HCT116 (cell line): ENCODE measurements around the gene DNAJB8. TPM values are rescaled to one million over a fixed set of nuclear protein-coding genes. Genes with fewer than 3 reads are reported as not detected.

Source experiments
- ATAC-seq: fragments of 200-7000 bp; cut with Tn5 transposase; 2 replicates; pipeline ENCODE4 v1.9.1; 2020; ENCODE audit warnings: mild to moderate bottlenecking, moderate library complexity
- BruUV-seq: library from RNA; stranded (reverse); fragments of 400-500 nt; replicated peaks from 2 replicates; lab custom pipeline; 2021; lab: Mats Ljungman, UMichigan
- CTCF ChIA-PET: fragments of 300-600 bp; sonication (Branson Sonifier 250); formaldehyde crosslinking; loops from one replicate; lab custom pipeline; 2021; ENCODE audit warnings: antibody characterized with exemption; lab: Charles Lee
- POLR2A ChIA-PET: fragments of 300-600, 350-600 bp; sonication (Branson Sonifier 250); formaldehyde crosslinking; loops from one replicate; lab custom pipeline; 2021; ENCODE audit warnings: antibody characterized with exemption; lab: Charles Lee
- RAD21 ChIA-PET, 2 experiments: fragments of 300-600 bp; sonication (Branson Sonifier 250); formaldehyde crosslinking; loops; one replicate each; lab custom pipeline; 2023; ENCODE audit warnings: low total read pairs in 2 of 2; ENCODE audit not compliant: uncharacterized antibody in 2 of 2, unreplicated experiment in 2 of 2, low non-redundant PET in 1 of 2; lab: Charles Lee
- DNase-seq: peaks from one replicate; pipeline ENCODE4 v3.0.0-alpha.2; 2010; ENCODE audit warnings: low read depth, low spot score
- H2AFZ ChIP-seq: fragments of 200-600 bp; shearing (Covaris generic), sonication (generic); 2 replicates; pipeline ENCODE4 v1.6.1; 2017; ENCODE audit warnings: low read depth, mixed run types, mixed read lengths, antibody characterized with exemption, low read length; ENCODE audit not compliant: poor library complexity, severe bottlenecking
- H3K27ac ChIP-seq: 2 replicates; pipeline ENCODE4 v1.5.1; 2012; ENCODE audit warnings: low read depth, low read length
- H3K27me3 ChIP-seq: fragments of 200-600 bp; sonication (generic); 2 replicates; pipeline ENCODE4 v1.6.1; 2016; ENCODE audit warnings: mixed run types, low read length, mixed read lengths; ENCODE audit not compliant: insufficient read depth
- H3K36me3 ChIP-seq, 2 experiments: fragments of 200-500 bp in 1 of 2; fragments of 200-600 bp in 1 of 2; sonication (Bioruptor generic) in 1 of 2; sonication (generic) in 1 of 2; 2 replicates each; pipeline versions ENCODE4 v1.5.1 to v1.6.1; 2014 to 2016; ENCODE audit warnings: low read length in 2 of 2, inconsistent platforms in 1 of 2, mixed read lengths in 1 of 2, mixed run types in 1 of 2; ENCODE audit not compliant: insufficient read depth in 2 of 2, control insufficient read depth in 1 of 2
- H3K4me1 ChIP-seq, 2 experiments: fragments of 200-600 bp in 1 of 2; sonication (generic) in 1 of 2; 2 replicates each; pipeline versions ENCODE4 v1.5.1 to v1.6.1; 2012 to 2017; ENCODE audit warnings: low read length in 2 of 2, inconsistent platforms in 1 of 2, mild to moderate bottlenecking in 1 of 2, mixed read lengths in 1 of 2, mixed run types in 1 of 2, moderate library complexity in 1 of 2; ENCODE audit not compliant: insufficient read depth in 2 of 2, control insufficient read depth in 1 of 2
- H3K4me2 ChIP-seq: fragments of 200-600 bp; sonication (generic); 2 replicates; pipeline ENCODE4 v1.6.1; 2017; ENCODE audit warnings: mixed run types, low read length, mixed read lengths
- H3K4me3 ChIP-seq, 2 experiments: fragments of 200-600 bp in 1 of 2; sonication (generic) in 1 of 2; replicated peaks in 1 of 2; 2 replicates each; pipeline ENCODE4 v1.5.1; 2011 to 2016; ENCODE audit warnings: low read length in 2 of 2, control low read depth in 1 of 2, low read depth in 1 of 2, mild to moderate bottlenecking in 1 of 2, mixed read lengths in 1 of 2, mixed run types in 1 of 2
- H3K79me2 ChIP-seq: fragments of 200-600 bp; sonication (generic); 2 replicates; pipeline ENCODE4 v1.6.1; 2017; ENCODE audit warnings: mild to moderate bottlenecking, mixed run types, low read length, moderate library complexity, mixed read lengths; ENCODE audit not compliant: insufficient read depth
- H3K9ac ChIP-seq: fragments of 200-600 bp; sonication (generic); 2 replicates; pipeline ENCODE4 v1.6.1; 2016; ENCODE audit warnings: low read length, mixed read lengths
- H3K9me2 ChIP-seq: fragments of 200-600 bp; sonication (generic), shearing (Covaris generic); 2 replicates; pipeline ENCODE4 v1.6.1; 2017; ENCODE audit warnings: mixed run types, mild to moderate bottlenecking, moderate library complexity; ENCODE audit not compliant: insufficient read depth
- H3K9me3 ChIP-seq, 2 experiments: fragments of 200-500 bp in 1 of 2; fragments of 200-600 bp in 1 of 2; sonication (Bioruptor generic) in 1 of 2; sonication (generic) in 1 of 2; 2 replicates each; pipeline ENCODE4 v1.6.1; 2014 to 2017; ENCODE audit warnings: low read length in 2 of 2, mixed read lengths in 2 of 2, inconsistent platforms in 1 of 2, low read depth in 1 of 2, mild to moderate bottlenecking in 1 of 2, mixed run types in 1 of 2, moderate library complexity in 1 of 2; ENCODE audit not compliant: control insufficient read depth in 1 of 2, insufficient read depth in 1 of 2
- H4K20me1 ChIP-seq: fragments of 200-600 bp; sonication (generic), shearing (Covaris generic); 2 replicates; pipeline ENCODE4 v1.6.1; 2017; ENCODE audit warnings: mixed run types, mild to moderate bottlenecking, moderate library complexity; ENCODE audit not compliant: insufficient read depth
- CBX3 ChIP-seq: IDR thresholded peaks from 2 replicates; pipeline ENCODE4 v1.6.1; 2012; ENCODE audit warnings: low read depth
- CEBPB ChIP-seq: IDR thresholded peaks from 2 replicates; pipeline ENCODE4 v1.6.1; 2012; ENCODE audit warnings: low read depth
- ELF1 ChIP-seq: IDR thresholded peaks from 2 replicates; pipeline ENCODE4 v1.6.1; 2012; ENCODE audit warnings: low read depth, borderline replicate concordance
- EZH2phosphoT487 ChIP-seq: fragments of 200-600 bp; IDR thresholded peaks from 2 replicates; pipeline ENCODE4 v1.6.1; 2018; ENCODE audit warnings: antibody characterized with exemption, borderline replicate concordance
- JUND ChIP-seq: IDR thresholded peaks from 2 replicates; pipeline ENCODE4 v1.6.1; 2012
- MAX ChIP-seq: IDR thresholded peaks from 2 replicates; pipeline ENCODE4 v1.6.1; 2012
- POLR2AphosphoS5 ChIP-seq: IDR thresholded peaks from 2 replicates; pipeline ENCODE4 v1.6.1; 2011; ENCODE audit warnings: mild to moderate bottlenecking, low read depth, low read length, moderate library complexity
- RAD21 ChIP-seq: IDR thresholded peaks from 2 replicates; pipeline ENCODE4 v1.6.1; 2012; ENCODE audit warnings: low read depth, mild to moderate bottlenecking
- SIN3A ChIP-seq: IDR thresholded peaks from 2 replicates; pipeline ENCODE4 v1.6.1; 2012; ENCODE audit warnings: low read depth
- TCF7L2 ChIP-seq: IDR thresholded peaks from 2 replicates; pipeline ENCODE4 v1.7.0; 2011; ENCODE audit warnings: borderline replicate concordance, inconsistent platforms; ENCODE audit not compliant: insufficient read depth, insufficient read length; ENCODE audit errors: extremely low read depth
- intact Hi-C: fragments of 100-400 bp; cut with micrococcal nuclease; formaldehyde crosslinking; loops from 2 replicates; pipeline ENCODE4 v1.10.0; 2022
- total RNA-seq: library from RNA; stranded (reverse); gene quantifications from one replicate; pipeline ENCODE4 v1.2.1, GENCODE V29; 2021; ENCODE audit not compliant: unreplicated experiment

Gene DNAJB8
- total RNA-seq, 1 experiment from 2014 or later: not detected

- TF ChIP-seq RAD21 (no peak), CBX3 (no peak), CEBPB (no peak), MAX (no peak), TCF7L2 (no peak), ELF1 (no peak), POLR2AphosphoS5 (no peak), EZH2phosphoT487 (no peak), JUND (no peak), SIN3A (no peak)
- no peaks in the 10 kb centered on the region for H3K36me3 ChIP-seq
- ChIA-PET RAD21 (no interaction called here), POLR2A (no interaction called here), CTCF (no interaction called here)
- peaks cover 19% of the 10 kb centered on the region; the same call in 1 of the 2 replicates for H3K27me3 ChIP-seq
- no peak for ATAC-seq
- peaks cover 0 to 11% of the 10 kb centered on the region in 2 experiments; a peak in 1 of 4 replicates for H3K9me3 ChIP-seq
- H3K79me2 ChIP-seq: no peaks in the 10 kb centered on the region
- H3K4me1 ChIP-seq: peaks cover 25 to 40% of the 10 kb centered on the region in 2 experiments
- H3K4me2 ChIP-seq: peak overlapping the region; percentile 78
- no peaks in the 10 kb centered on the region for H3K9me2 ChIP-seq
- intact Hi-C loops: loop anchor here (5.0 kb wide), 1 partner anchor 72 kb away; no protein-coding TSS in a partner anchor
- H4K20me1 ChIP-seq: no peaks in the 10 kb centered on the region; the same call in 1 of the 2 replicates
- no peak for DNase-seq
- H3K27ac ChIP-seq: no peak overlapping the region
- no peak overlapping the region for H3K4me3 ChIP-seq
- BruUV-seq: no TSS peak
- no peak overlapping the region for H3K9ac ChIP-seq
- H2AFZ ChIP-seq: no peak overlapping the region
Observed at GRCh38 chr3:128415200-128415772, 51.4 kb downstream of the DNAJB8 start.
